Vagina (tissue), 2 donors: ENCODE measurements around the gene GEMIN8.

Source experiments
- POLR2A ChIP-seq, 2 donors: fragments of 450-650 bp; IDR thresholded peaks; one replicate each; pipeline ENCODE4 v1.6.1; 2017; ENCODE audit warnings: antibody characterized with exemption in 2 of 2, mild to moderate bottlenecking in 2 of 2, moderate library complexity in 2 of 2
- TF ChIP-seq, protein P1 (sequence below), 3 experiments: fragments of 450-650 bp in 2 of 3; fragments of 200-600 bp in 1 of 3; sonication (generic) in 1 of 3; IDR thresholded peaks; one replicate each; pipeline ENCODE4 v1.5.1; 2017 to 2019; ENCODE audit warnings: antibody characterized with exemption in 3 of 3, mild to moderate bottlenecking in 2 of 3, moderate library complexity in 2 of 3

DNA sequence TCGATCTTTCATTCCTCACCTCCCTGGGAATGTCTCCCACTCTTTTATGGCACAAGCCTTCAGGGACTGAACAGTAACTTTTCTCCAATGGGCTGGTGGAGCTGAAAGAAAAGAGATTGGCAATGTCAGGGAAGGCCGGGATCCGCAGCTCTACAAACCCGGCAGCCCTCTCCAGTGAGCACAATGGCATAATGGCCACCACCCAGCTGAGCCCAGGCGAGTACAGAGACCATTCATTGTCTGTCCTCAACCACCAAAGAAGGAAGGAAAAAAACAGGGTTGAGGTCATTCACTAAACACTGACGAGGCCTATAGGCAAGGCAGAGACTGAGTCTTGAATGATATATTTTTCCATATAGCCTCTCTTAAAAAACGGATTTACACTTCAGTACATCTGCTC is 3.6 kb downstream of the GEMIN8 start:
- TF ChIP-seq, protein P1, sequence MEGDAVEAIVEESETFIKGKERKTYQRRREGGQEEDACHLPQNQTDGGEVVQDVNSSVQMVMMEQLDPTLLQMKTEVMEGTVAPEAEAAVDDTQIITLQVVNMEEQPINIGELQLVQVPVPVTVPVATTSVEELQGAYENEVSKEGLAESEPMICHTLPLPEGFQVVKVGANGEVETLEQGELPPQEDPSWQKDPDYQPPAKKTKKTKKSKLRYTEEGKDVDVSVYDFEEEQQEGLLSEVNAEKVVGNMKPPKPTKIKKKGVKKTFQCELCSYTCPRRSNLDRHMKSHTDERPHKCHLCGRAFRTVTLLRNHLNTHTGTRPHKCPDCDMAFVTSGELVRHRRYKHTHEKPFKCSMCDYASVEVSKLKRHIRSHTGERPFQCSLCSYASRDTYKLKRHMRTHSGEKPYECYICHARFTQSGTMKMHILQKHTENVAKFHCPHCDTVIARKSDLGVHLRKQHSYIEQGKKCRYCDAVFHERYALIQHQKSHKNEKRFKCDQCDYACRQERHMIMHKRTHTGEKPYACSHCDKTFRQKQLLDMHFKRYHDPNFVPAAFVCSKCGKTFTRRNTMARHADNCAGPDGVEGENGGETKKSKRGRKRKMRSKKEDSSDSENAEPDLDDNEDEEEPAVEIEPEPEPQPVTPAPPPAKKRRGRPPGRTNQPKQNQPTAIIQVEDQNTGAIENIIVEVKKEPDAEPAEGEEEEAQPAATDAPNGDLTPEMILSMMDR (IDR thresholded peaks at IDR 0.05), result no peak
- TF ChIP-seq POLR2A (IDR thresholded peaks at IDR 0.05), result no peak
